ENCODE measurements around the gene NOC2L. TPM values are rescaled to one million over a fixed set of nuclear protein-coding genes. Genes with fewer than 3 reads are reported as not detected.

NOC2L gene
- total and polyA plus RNA-seq, 12 donors, result 38.3 to 64.8 (median 43.5) TPM

- H3K4me3 ChIP-seq, result no peak overlapping the region
- peaks cover 0 to 52% (median 42%) of the 10 kb centered on the region in 7 donors for H3K27me3 ChIP-seq
- H3K9me3 ChIP-seq, result no peaks in the 10 kb centered on the region
- H3K36me3 ChIP-seq, result no peaks in the 10 kb centered on the region
- ATAC-seq, result no peak
- no peak for TF ChIP-seq CTCF (IDR thresholded peaks at IDR 0.05)
- peaks cover 3 to 43% (median 15%) of the 10 kb centered on the region in 9 donors for H3K4me1 ChIP-seq
- H3K27ac ChIP-seq, result no peak overlapping the region
- intact Hi-C loops (cut with DNase I), result loop anchor here in 4 of 10 donors (5.0 to 10.0 kb wide), 3 partner anchors 47 to 54 kb away; partner anchors contain the start of genes NOC2L (in 3 of the 4) and KLHL17 (in 1 of the 4)
- WGBS, 2 donors, result 86 to 89% methylated on average over 17 of the region's 17 CpGs
- no peak for DNase-seq
These were observed 51.2 kb downstream of the NOC2L start for GRCh38 chr1:907611-908451.

GRCh38 chr1:906600-907420, 52.2 kb downstream of the NOC2L start:
- Histone ChIP-seq H3K27ac (no peak overlapping the region), H3K36me3 (no peaks in the 10 kb centered on the region), H3K4me3 (peak overlapping the region in 1 of 10 donors; percentile 10), H3K4me1 (peaks cover 3 to 43% (median 15%) of the 10 kb centered on the region in 9 donors), H3K9me3 (no peaks in the 10 kb centered on the region), H3K27me3 (peaks cover 0 to 50% (median 37%) of the 10 kb centered on the region in 7 donors)
- TF ChIP-seq CTCF (IDR thresholded peaks at IDR 0.05), result no peak
- DNase-seq (peak in 1 of 2 donors; percentile 11), ATAC-seq (peak in 6 of 8 donors; percentile 13 to 48 (median 40))
- 42 to 43% methylated on average over 20 of the region's 20 CpGs for WGBS, 2 donors
- intact Hi-C loops (cut with DNase I), result loop anchor here in 4 of 10 donors (5.0 to 10.0 kb wide), 3 partner anchors 48 to 55 kb away; partner anchors contain the start of genes NOC2L (in 3 of the 4) and KLHL17 (in 1 of the 4)

GRCh38 chr1:905811-906599, 53.1 kb downstream of the NOC2L start:
- intact Hi-C loops (cut with DNase I), result loop anchor here in 4 of 10 donors (2.0 to 10.0 kb wide), 4 partner anchors 33 to 56 kb away; partner anchors contain the start of genes NOC2L (in 3 of the 4) and KLHL17 (in 1 of the 4)
- H3K4me1 ChIP-seq, result peaks cover 3 to 43% (median 15%) of the 10 kb centered on the region in 9 donors
- WGBS, 2 donors, result 71 to 72% methylated on average over 13 of the region's 13 CpGs

More at GRCh38 chr1:905811-906599, 53.1 kb downstream of the NOC2L start:
- no peak for TF ChIP-seq CTCF (IDR thresholded peaks at IDR 0.05)
- no peak overlapping the region for H3K4me3 ChIP-seq
- H3K36me3 ChIP-seq, result no peaks in the 10 kb centered on the region
- H3K9me3 ChIP-seq, result no peaks in the 10 kb centered on the region
- ATAC-seq (peak in 2 of 8 donors; percentile 4 to 24), DNase-seq (peak; percentile 3 to 23)
- H3K27me3 ChIP-seq, result peaks cover 0 to 46% (median 30%) of the 10 kb centered on the region in 7 donors
- H3K27ac ChIP-seq, result peak overlapping the region in 1 of 10 donors; percentile 60
